GM21529 (cell line): Measurements from ENCODE around the gene MTFR2.
A peak's percentile ranks its signal among the peaks of the same experiment; 100 is the strongest.
"Not testable (repeated sequence)": the region's sequence is repeated elsewhere in the genome, so short reads cannot be mapped to it uniquely, and the experiment has no call there.

Source experiments
- ATAC-seq: cut with Tn5 transposase; IDR thresholded peaks from one replicate; pipeline ENCODE4 v1.9.1; 2021; ENCODE audit not compliant: unreplicated experiment

The MTFR2 gene

DNA sequence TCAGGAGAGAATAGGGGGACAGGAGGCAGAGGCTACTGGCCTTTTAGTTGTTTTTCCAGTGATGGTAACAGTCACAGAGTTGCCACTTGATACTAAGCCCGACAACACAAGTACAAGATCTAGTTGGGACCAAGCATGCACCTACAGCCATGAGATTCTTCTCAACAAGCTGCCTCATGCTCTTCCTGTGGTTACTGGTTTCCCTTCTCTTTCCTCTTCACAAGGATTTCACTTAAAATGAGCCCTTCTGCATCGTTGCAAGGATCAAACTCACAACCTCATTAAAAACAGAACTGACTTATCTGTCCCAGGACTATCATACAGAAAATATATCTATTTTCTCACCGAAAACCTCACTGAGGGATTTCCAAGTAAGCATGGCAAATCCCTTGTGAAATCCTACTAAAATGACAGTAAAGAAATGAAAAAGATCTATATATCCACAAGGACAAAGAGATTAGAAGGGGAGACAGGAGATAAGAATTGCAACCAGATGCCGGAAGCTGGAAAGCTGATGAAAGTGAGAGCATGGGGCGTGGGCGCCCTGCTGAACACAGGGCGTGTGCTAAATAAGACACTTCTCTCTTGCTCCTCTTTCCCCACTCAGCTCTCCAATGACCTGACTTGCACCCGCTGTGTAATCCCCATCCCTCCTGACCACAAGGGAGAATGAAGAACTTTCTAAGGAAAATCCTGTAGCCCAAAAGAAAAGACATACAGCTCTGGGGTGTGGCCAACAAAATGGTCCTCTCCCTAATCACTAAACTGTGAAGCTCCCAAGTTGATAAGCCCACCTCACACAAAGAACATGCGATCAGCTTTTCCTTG is 13.4 kb downstream of the MTFR2 start:
- ATAC-seq = no peak

DNA sequence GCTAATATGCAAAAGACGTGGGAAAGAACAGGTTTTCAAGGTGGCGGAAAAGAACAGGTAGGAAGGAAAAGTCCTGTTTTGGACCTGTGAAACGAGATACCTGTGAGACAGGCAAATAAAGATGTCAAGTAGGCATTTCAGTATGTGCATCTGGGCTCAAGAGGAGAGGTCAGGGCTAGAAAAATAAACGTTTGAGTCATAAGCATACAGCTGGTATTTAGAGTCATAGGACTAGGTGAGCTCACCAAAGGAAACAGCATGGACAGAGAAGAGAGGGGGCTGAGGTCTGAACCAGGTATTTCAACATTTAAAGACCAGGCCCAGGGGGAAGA is 14.9 kb downstream of the MTFR2 start:
- ATAC-seq = no peak

GRCh38 chr6:136232701-136233100 is 17.4 kb downstream of the MTFR2 start:
- ATAC-seq = no peak

GRCh38 chr6:136230219-136230853 is 19.8 kb downstream of the MTFR2 start:
- ATAC-seq = no peak

GRCh38 chr6:136228814-136229213 is 21.3 kb downstream of the MTFR2 start:
- ATAC-seq = no peak

DNA sequence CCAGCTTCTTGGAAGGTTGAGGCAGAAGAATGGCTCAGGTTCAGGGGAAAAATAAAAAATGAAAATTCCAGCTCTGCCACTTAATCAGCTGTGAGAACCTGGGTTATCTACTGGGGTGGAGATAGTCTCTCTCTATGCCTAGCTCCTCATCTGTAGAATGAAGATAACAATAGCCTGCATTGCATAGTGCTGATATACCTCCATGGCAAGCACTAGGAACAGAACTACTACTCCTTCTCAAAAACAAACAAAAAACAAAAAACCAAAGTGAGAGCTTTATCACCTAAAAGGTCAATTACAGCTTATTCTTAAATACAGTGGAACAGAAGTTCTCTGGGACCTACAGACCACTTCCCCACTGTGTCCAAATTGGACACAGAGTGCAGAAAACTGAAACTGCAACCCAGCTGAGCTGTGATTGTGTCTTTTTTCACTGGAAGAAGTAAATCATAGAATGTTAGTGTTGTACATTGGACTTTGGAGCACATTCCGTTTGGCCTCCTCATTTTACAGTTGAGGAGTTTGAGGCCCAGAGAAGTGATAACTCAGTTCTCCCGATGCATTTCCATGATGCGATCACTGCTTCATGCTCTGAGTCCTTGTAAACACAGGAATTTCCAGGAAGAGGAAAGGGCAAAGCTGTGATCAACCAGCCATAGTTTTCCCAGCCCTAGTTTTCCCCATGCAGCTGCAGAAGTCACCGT is 23.3 kb downstream of the MTFR2 start:
- ATAC-seq = peak; percentile 18

GRCh38 chr6:136226027-136226673 is 24.0 kb downstream of the MTFR2 start:
- ATAC-seq = peak; percentile 82

- ATAC-seq = no peak
Observed at GRCh38 chr6:136225496-136225895, 24.6 kb downstream of the MTFR2 start.

DNA sequence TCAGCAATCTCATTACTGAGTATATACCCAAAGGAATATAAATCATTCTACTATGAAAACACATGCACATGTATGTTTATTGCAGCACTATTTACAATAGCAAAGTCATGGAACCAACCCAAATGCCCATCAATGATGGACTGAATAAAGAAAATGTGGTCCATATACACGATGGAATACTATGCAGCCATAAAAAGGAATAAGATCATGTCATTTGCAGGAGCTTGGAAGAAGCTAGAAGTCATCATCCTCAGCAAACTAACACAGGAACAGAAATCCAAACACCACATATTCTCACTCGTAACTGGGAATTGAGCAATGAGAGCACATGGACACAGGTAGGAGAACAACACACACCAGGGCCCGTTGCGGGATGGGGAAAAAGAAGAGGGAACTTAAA is 25.1 kb downstream of the MTFR2 start:
- ATAC-seq = not testable (repeated sequence)

DNA sequence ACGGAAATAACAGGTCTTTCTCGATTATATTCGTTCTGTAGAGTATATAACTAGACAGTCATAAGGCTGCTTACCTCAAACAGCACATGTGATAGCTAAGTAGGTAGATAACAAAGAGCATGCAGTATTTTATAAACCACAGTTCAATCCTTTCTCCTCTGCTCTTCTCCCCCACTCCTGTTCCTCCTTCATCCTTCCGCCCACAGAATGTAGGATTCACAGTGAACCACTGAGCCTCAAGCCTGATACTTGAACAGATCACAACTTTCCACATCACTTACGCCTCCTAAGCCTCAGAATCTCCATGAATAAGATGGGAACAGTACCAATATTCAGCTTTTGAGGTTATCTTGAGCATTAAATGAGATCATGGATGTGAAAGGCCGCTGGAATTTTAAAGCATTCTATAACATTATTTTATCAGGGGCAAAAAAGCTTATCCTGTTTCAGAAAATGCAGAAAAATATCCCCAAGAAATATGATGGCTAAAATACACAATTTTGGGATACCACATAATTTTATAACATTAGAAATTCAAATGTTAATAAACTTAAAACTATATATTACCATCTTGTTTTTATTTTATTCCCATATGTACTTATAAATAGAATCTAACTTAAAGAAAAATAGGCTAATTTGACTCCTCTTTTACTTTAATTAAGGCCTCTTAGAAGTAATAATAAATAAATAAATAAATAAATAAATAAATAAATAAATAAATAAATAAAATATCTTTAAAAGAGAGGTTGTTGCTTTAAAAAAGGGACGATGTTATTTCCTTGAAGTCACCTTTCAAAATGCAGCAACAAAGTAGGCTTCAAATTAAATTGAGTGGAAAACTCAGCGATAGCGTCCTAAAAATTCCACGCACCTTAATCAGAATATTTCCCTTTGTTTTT is 33.4 kb downstream of the MTFR2 start:
- ATAC-seq = no peak

GRCh38 chr6:136213853-136214252 is 36.3 kb downstream of the MTFR2 start:
- ATAC-seq = no peak

GRCh38 chr6:136213012-136213539 is 37.0 kb downstream of the MTFR2 start:
- no peak for ATAC-seq

GRCh38 chr6:136212608-136213007 is 37.5 kb downstream of the MTFR2 start:
- no peak for ATAC-seq

DNA sequence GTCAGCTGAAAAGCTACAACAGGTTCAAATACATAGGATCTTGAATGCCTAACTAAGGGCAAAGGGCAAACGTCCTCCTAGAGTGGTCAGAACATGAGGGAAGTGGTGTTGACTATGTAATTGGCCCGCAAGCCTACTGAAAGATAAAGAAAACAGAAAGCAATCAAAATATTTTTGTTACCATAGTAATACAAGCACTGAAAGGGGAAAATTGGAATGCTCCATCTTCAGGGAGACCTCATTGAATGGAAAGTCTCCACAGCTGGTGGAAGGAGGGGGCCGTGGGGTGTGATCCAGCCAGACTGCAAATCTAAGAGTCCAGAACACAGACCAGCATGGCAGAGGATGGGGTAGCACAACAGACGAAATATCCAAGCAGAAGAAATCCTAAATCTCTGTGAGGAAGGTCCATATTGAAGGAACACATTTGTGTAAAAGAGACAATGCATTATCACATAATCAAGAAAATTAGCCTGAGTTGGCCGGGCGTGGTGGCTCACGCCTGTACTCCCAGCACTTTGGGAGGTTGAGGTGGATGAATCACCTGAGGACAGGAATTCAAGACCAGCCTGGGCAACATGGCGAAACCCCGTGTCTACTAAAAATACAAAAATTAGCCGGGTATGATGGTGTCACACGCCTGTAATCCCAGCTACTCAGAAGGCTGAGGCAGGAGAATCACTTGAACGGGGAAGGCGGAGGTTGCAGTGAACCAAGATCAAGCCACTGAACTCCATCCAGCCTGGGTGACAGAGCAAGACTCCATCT is 39.5 kb downstream of the MTFR2 start:
- no peak for ATAC-seq

DNA sequence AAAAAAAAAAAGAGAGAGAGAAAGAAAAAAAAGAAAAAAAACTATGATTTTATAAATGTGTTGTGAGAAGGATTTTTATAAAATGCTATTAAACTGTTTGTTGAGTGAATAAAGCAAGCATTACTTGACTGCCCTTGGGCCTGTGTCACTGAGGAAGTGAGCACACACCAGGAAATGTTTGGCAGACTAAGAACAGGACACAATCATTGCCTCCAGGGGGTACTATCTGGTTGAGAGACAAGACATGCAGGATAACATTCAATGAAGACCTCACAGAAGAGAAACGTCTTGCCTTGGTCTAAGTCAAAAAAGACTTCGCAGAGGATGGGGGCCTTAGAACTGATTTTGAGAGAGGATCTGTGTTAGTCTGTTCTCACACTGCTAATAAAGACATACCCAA is 40.6 kb downstream of the MTFR2 start:
- ATAC-seq = no peak

GRCh38 chr6:136208783-136209182 is 41.3 kb downstream of the MTFR2 start:
- ATAC-seq = no peak

- no peak for ATAC-seq
Observed at GRCh38 chr6:136201732-136202131, 48.4 kb downstream of the MTFR2 start.

- ATAC-seq = no peak
Observed at GRCh38 chr6:136192902-136193301, 57.2 kb downstream of the MTFR2 start.

GRCh38 chr6:136191606-136192312 is 58.4 kb downstream of the MTFR2 start:
- no peak for ATAC-seq
